GM23338 (cell line): ENCODE results near the gene ABCC3. TPM values are rescaled to one million over a fixed set of nuclear protein-coding genes. Genes with fewer than 3 reads are reported as not detected.

Experiments used
- ATAC-seq: fragments of 200-7000 bp; cut with Tn5 transposase; 3 replicates; pipeline ENCODE4 v1.9.1; 2020
- DNase-seq: peaks from one replicate; pipeline ENCODE4 v3.0.0-alpha.2; 2015; ENCODE audit warnings: low spot score
- H2AFZ ChIP-seq: fragments of 200-600 bp; sonication (generic); 2 replicates; pipeline ENCODE4 v1.8.0; 2016; ENCODE audit warnings: antibody characterized with exemption, mild to moderate bottlenecking, moderate library complexity
- H3F3A ChIP-seq: fragments of 200-600 bp; sonication (generic); replicated peaks from 2 replicates; pipeline ENCODE4 v1.8.0; 2017; ENCODE audit warnings: antibody characterized with exemption, mixed run types, low read depth
- H3K27ac ChIP-seq: fragments of 200-600 bp; sonication (generic); 2 replicates; pipeline ENCODE4 v1.6.1; 2016; ENCODE audit warnings: low read depth
- H3K27me3 ChIP-seq: fragments of 200-600 bp; sonication (generic); 2 replicates; pipeline ENCODE4 v1.8.0; 2016; ENCODE audit warnings: mild to moderate bottlenecking, mixed run types, moderate library complexity; ENCODE audit not compliant: insufficient read depth
- H3K36me3 ChIP-seq: fragments of 200-600 bp; sonication (generic); 2 replicates; pipeline ENCODE4 v1.8.0; 2016; ENCODE audit warnings: mild to moderate bottlenecking; ENCODE audit not compliant: insufficient read depth
- H3K4me1 ChIP-seq: fragments of 200-600 bp; sonication (generic); 2 replicates; pipeline ENCODE4 v1.8.0; 2016; ENCODE audit warnings: mild to moderate bottlenecking, moderate library complexity; ENCODE audit not compliant: insufficient read depth
- H3K4me2 ChIP-seq: fragments of 200-600 bp; sonication (generic); 2 replicates; pipeline ENCODE4 v1.7.1; 2017; ENCODE audit warnings: mixed run types
- H3K4me3 ChIP-seq: fragments of 200-600 bp; sonication (generic); 2 replicates; pipeline ENCODE4 v1.6.1; 2016; ENCODE audit warnings: mixed run types
- H3K79me2 ChIP-seq: fragments of 200-600 bp; sonication (generic); replicated peaks from 2 replicates; pipeline ENCODE4 v1.8.0; 2017; ENCODE audit warnings: mild to moderate bottlenecking; ENCODE audit not compliant: insufficient read depth
- H3K9me2 ChIP-seq: fragments of 200-600 bp; sonication (generic); 2 replicates; pipeline ENCODE4 v1.8.0; 2017; ENCODE audit not compliant: insufficient read depth
- H4K20me1 ChIP-seq: fragments of 200-600 bp; sonication (generic); replicated peaks from 2 replicates; pipeline ENCODE4 v1.8.0; 2017; ENCODE audit warnings: mild to moderate bottlenecking; ENCODE audit not compliant: insufficient read depth
- H3K27ac Mint-ChIP-seq: 2 replicates; pipeline ENCODE4 v1.8.0; 2020; ENCODE audit warnings: inconsistent platforms, mild to moderate bottlenecking, moderate library complexity, mixed read lengths
- H3K27me3 Mint-ChIP-seq: 3 replicates; pipeline ENCODE4 v1.8.0; 2022; ENCODE audit warnings: low read depth, mild to moderate bottlenecking, moderate library complexity, mixed read lengths, inconsistent platforms; ENCODE audit not compliant: insufficient read depth, poor library complexity
- H3K36me3 Mint-ChIP-seq: 3 replicates; pipeline ENCODE4 v1.8.0; 2021; ENCODE audit warnings: low read depth, mild to moderate bottlenecking, inconsistent platforms, moderate library complexity, mixed read lengths
- H3K4me1 Mint-ChIP-seq: 3 replicates; pipeline ENCODE4 v1.8.0; 2020; ENCODE audit warnings: mild to moderate bottlenecking, inconsistent platforms, mixed read lengths
- H3K4me3 Mint-ChIP-seq: 3 replicates; pipeline ENCODE4 v1.8.0; 2021; ENCODE audit warnings: moderate library complexity, mild to moderate bottlenecking, inconsistent platforms, mixed read lengths
- H3K9me3 Mint-ChIP-seq: 3 replicates; pipeline ENCODE4 v1.8.0; 2020; ENCODE audit warnings: moderate library complexity, mild to moderate bottlenecking, inconsistent platforms, mixed read lengths
- CREB1 ChIP-seq: fragments of 250-450 bp; sonication (Bioruptor Pico); IDR thresholded peaks from 2 replicates; pipeline ENCODE4 v1.5.0; 2020; ENCODE audit warnings: low read depth, mild to moderate bottlenecking, moderate library complexity
- CTCF ChIP-seq, 2 experiments: fragments of 200-600 bp in 1 of 2; sonication (generic) in 1 of 2; conservative IDR thresholded peaks; 2 replicates each; pipeline versions ENCODE4 v1.5.1 to v1.6.1; 2016 to 2017; ENCODE audit warnings: antibody characterized with exemption in 2 of 2, low read depth in 2 of 2, mild to moderate bottlenecking in 2 of 2, moderate library complexity in 1 of 2
- JUNB ChIP-seq: IDR thresholded peaks from one replicate; pipeline ENCODE4 v1.6.1; 2016; ENCODE audit warnings: antibody characterized with exemption; ENCODE audit not compliant: unreplicated experiment
- POLR2AphosphoS5 ChIP-seq: IDR thresholded peaks from 2 replicates; pipeline ENCODE4 v1.6.1; 2016; ENCODE audit warnings: antibody characterized with exemption, low read depth
- ZNF114 ChIP-seq: fragments of 250-450 bp; sonication (Bioruptor Pico); IDR thresholded peaks from 2 replicates; pipeline ENCODE4 v1.5.0; 2020; ENCODE audit warnings: mild to moderate bottlenecking, moderate library complexity
- polyA plus RNA-seq: library from polyadenylated mRNA; unstranded; fragments of >200 nt; fragmentation: Nextera tagmentation; extraction: Ambion mirVana; gene quantifications from 2 replicates; pipeline ENCODE4 v1.2.1, GENCODE V29; 2016
- total RNA-seq: library from RNA; depleted of rRNA; stranded (reverse); fragments of >200 nt; shearing (Covaris generic); gene quantifications from 2 replicates; pipeline ENCODE4 v1.2.3, GENCODE V29; 2014
- TF ChIP-seq, protein P1 (sequence below): IDR thresholded peaks from one replicate; pipeline ENCODE4 v1.6.1; 2018; ENCODE audit warnings: antibody characterized with exemption; ENCODE audit not compliant: unreplicated experiment
- TF ChIP-seq, protein P2 (sequence below): IDR thresholded peaks from 2 replicates; pipeline ENCODE4 v1.6.1; 2016; ENCODE audit warnings: antibody characterized with exemption
- TF ChIP-seq, protein P3 (sequence below): fragments of 250-450 bp; sonication (Bioruptor Pico); IDR thresholded peaks from 2 replicates; pipeline ENCODE4 v1.5.0; 2020; ENCODE audit warnings: mild to moderate bottlenecking, moderate library complexity

ABCC3 gene
- total and polyA plus RNA-seq, 2 experiments from 2014 or later = not detected

GRCh38 chr17:50593321-50593720 lies 41.4 kb upstream of the ABCC3 start:
- Mint-ChIP-seq H3K4me1 (peaks cover 19% of the 10 kb centered on the region), H3K36me3 (no peaks in the 10 kb centered on the region), H3K27me3 (peaks cover 28% of the 10 kb centered on the region), H3K4me3 (no peak overlapping the region), H3K9me3 (no peaks in the 10 kb centered on the region; the same call in 2 of the 3 replicates), H3K27ac (no peak overlapping the region)
- no peak for TF ChIP-seq POLR2AphosphoS5
- no peak for TF ChIP-seq ZNF114
- TF ChIP-seq CREB1 (CRISPR knock-in tag) = no peak
- TF ChIP-seq, protein P1, sequence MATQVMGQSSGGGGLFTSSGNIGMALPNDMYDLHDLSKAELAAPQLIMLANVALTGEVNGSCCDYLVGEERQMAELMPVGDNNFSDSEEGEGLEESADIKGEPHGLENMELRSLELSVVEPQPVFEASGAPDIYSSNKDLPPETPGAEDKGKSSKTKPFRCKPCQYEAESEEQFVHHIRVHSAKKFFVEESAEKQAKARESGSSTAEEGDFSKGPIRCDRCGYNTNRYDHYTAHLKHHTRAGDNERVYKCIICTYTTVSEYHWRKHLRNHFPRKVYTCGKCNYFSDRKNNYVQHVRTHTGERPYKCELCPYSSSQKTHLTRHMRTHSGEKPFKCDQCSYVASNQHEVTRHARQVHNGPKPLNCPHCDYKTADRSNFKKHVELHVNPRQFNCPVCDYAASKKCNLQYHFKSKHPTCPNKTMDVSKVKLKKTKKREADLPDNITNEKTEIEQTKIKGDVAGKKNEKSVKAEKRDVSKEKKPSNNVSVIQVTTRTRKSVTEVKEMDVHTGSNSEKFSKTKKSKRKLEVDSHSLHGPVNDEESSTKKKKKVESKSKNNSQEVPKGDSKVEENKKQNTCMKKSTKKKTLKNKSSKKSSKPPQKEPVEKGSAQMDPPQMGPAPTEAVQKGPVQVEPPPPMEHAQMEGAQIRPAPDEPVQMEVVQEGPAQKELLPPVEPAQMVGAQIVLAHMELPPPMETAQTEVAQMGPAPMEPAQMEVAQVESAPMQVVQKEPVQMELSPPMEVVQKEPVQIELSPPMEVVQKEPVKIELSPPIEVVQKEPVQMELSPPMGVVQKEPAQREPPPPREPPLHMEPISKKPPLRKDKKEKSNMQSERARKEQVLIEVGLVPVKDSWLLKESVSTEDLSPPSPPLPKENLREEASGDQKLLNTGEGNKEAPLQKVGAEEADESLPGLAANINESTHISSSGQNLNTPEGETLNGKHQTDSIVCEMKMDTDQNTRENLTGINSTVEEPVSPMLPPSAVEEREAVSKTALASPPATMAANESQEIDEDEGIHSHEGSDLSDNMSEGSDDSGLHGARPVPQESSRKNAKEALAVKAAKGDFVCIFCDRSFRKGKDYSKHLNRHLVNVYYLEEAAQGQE = no peak
- no peak overlapping the region for H3K27ac ChIP-seq
- H3F3A ChIP-seq = no peaks in the 10 kb centered on the region
- ATAC-seq (peak; percentile 52), DNase-seq (peak; percentile 67)
- peaks cover 6% of the 10 kb centered on the region; the same call in 1 of the 2 replicates for H3K4me1 ChIP-seq
- no peaks in the 10 kb centered on the region for H3K36me3 ChIP-seq
- H3K4me3 ChIP-seq = no peak overlapping the region
- H4K20me1 ChIP-seq = no peaks in the 10 kb centered on the region
- no peak overlapping the region for H2AFZ ChIP-seq
- peak overlapping the region; percentile 48; the same call in 1 of the 2 replicates for H3K4me2 ChIP-seq
- no peaks in the 10 kb centered on the region for H3K79me2 ChIP-seq
- H3K27me3 ChIP-seq = no peaks in the 10 kb centered on the region
- no peaks in the 10 kb centered on the region for H3K9me2 ChIP-seq

DNA sequence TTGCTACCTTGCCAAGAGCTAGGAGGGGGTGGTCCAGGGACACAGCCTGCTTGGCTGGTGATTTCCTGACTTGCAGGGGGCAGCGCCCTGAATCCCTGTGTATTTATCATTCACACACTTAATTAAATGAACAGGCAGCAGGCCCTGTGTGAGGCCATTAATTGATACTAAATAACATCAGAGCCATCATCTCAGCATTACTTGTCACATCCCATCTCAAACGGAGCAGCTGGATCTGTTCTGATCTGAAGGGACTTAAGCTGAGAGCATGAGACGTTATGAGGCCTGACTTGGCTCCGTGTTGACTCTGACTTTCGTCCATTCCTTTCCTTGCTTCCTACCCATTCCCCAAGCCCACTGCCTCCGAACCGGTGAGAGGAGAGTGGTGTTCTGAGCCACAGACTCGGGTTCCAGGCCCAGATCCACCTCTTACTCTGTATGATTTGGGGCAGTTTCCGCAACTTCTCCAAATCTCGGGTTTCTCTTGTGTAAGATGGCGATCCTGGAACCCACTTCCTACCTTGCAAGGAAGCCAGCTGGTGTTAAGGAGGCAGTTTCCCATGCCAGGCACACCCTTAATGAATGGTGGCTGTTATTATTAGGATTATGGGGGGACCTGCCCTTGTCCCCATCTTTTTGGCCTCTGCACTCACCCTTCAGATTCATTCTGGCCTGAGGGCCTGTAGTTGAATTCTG lies 40.4 kb upstream of the ABCC3 start:
- Histone ChIP-seq H3K36me3 (no peaks in the 10 kb centered on the region), H2AFZ (no peak overlapping the region), H3K4me3 (no peak overlapping the region), H3K27me3 (no peaks in the 10 kb centered on the region), H3K4me1 (peaks cover 6% of the 10 kb centered on the region; the same call in 1 of the 2 replicates), H3K79me2 (no peaks in the 10 kb centered on the region), H3K9me2 (no peaks in the 10 kb centered on the region), H4K20me1 (no peaks in the 10 kb centered on the region), H3K4me2 (no peak overlapping the region), H3K27ac (no peak overlapping the region), H3F3A (no peaks in the 10 kb centered on the region)
- H3K36me3 Mint-ChIP-seq = no peaks in the 10 kb centered on the region
- peaks cover 22% of the 10 kb centered on the region for H3K27me3 Mint-ChIP-seq
- no peak overlapping the region for H3K27ac Mint-ChIP-seq
- DNase-seq = no peak
- no peaks in the 10 kb centered on the region; the same call in 2 of the 3 replicates for H3K9me3 Mint-ChIP-seq
- peaks cover 19% of the 10 kb centered on the region for H3K4me1 Mint-ChIP-seq
- no peak for ATAC-seq
- H3K4me3 Mint-ChIP-seq = no peak overlapping the region
- TF ChIP-seq JUNB = no peak
- TF ChIP-seq, protein P2, sequence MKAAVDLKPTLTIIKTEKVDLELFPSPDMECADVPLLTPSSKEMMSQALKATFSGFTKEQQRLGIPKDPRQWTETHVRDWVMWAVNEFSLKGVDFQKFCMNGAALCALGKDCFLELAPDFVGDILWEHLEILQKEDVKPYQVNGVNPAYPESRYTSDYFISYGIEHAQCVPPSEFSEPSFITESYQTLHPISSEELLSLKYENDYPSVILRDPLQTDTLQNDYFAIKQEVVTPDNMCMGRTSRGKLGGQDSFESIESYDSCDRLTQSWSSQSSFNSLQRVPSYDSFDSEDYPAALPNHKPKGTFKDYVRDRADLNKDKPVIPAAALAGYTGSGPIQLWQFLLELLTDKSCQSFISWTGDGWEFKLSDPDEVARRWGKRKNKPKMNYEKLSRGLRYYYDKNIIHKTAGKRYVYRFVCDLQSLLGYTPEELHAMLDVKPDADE = no peak
- no peak for TF ChIP-seq CTCF (conservative IDR thresholded peaks at IDR 0.05; ENCODE audit: low read depth in 2 of 2)
- no peak for TF ChIP-seq ZNF114
- TF ChIP-seq, protein P3, sequence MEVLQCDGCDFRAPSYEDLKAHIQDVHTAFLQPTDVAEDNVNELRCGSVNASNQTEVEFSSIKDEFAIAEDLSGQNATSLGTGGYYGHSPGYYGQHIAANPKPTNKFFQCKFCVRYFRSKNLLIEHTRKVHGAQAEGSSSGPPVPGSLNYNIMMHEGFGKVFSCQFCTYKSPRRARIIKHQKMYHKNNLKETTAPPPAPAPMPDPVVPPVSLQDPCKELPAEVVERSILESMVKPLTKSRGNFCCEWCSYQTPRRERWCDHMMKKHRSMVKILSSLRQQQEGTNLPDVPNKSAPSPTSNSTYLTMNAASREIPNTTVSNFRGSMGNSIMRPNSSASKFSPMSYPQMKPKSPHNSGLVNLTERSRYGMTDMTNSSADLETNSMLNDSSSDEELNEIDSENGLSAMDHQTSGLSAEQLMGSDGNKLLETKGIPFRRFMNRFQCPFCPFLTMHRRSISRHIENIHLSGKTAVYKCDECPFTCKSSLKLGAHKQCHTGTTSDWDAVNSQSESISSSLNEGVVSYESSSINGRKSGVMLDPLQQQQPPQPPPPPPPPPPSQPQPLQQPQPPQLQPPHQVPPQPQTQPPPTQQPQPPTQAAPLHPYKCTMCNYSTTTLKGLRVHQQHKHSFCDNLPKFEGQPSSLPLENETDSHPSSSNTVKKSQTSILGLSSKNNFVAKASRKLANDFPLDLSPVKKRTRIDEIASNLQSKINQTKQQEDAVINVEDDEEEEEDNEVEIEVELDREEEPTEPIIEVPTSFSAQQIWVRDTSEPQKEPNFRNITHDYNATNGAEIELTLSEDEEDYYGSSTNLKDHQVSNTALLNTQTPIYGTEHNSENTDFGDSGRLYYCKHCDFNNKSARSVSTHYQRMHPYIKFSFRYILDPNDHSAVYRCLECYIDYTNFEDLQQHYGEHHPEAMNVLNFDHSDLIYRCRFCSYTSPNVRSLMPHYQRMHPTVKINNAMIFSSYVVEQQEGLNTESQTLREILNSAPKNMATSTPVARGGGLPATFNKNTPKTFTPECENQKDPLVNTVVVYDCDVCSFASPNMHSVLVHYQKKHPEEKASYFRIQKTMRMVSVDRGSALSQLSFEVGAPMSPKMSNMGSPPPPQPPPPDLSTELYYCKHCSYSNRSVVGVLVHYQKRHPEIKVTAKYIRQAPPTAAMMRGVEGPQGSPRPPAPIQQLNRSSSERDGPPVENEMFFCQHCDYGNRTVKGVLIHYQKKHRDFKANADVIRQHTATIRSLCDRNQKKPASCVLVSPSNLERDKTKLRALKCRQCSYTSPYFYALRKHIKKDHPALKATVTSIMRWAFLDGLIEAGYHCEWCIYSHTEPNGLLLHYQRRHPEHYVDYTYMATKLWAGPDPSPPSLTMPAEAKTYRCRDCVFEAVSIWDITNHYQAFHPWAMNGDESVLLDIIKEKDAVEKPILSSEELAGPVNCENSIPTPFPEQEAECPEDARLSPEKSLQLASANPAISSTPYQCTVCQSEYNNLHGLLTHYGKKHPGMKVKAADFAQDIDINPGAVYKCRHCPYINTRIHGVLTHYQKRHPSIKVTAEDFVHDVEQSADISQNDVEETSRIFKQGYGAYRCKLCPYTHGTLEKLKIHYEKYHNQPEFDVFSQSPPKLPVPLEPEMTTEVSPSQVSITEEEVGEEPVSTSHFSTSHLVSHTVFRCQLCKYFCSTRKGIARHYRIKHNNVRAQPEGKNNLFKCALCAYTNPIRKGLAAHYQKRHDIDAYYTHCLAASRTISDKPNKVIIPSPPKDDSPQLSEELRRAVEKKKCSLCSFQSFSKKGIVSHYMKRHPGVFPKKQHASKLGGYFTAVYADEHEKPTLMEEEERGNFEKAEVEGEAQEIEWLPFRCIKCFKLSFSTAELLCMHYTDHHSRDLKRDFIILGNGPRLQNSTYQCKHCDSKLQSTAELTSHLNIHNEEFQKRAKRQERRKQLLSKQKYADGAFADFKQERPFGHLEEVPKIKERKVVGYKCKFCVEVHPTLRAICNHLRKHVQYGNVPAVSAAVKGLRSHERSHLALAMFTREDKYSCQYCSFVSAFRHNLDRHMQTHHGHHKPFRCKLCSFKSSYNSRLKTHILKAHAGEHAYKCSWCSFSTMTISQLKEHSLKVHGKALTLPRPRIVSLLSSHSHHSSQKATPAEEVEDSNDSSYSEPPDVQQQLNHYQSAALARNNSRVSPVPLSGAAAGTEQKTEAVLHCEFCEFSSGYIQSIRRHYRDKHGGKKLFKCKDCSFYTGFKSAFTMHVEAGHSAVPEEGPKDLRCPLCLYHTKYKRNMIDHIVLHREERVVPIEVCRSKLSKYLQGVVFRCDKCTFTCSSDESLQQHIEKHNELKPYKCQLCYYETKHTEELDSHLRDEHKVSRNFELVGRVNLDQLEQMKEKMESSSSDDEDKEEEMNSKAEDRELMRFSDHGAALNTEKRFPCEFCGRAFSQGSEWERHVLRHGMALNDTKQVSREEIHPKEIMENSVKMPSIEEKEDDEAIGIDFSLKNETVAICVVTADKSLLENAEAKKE (CRISPR knock-in tag) = no peak
